HepG2 (cell line): ENCODE data around the gene TCEAL8. TPM values are rescaled to one million over a fixed set of nuclear protein-coding genes. Genes with fewer than 3 reads are reported as not detected.
A peak's percentile ranks its signal among the peaks of the same experiment; 100 is the strongest.

Experiments
- ATAC-seq: fragments of 200-7000 bp; cut with Tn5 transposase; 3 replicates; pipeline ENCODE4 v1.9.1; 2020; ENCODE audit warnings: mild to moderate bottlenecking, moderate library complexity
- BruUV-seq: library from RNA; stranded (reverse); fragments of 400-500 nt; replicated peaks from 2 replicates; lab custom pipeline; 2021; lab: Mats Ljungman, UMichigan
- CTCF ChIA-PET: fragments of 300-600 bp; formaldehyde crosslinking; extraction: SDS; loops from one replicate; lab custom pipeline; 2021; ENCODE audit warnings: low total read pairs, inconsistent platforms, low intra/inter-chr PET ratio; lab: Yijun Ruan, JAX
- POLR2A ChIA-PET: fragments of 350-600 bp; sonication (Branson Sonifier 250); formaldehyde crosslinking; loops from one replicate; lab custom pipeline; 2020; ENCODE audit warnings: antibody characterized with exemption, inconsistent platforms; lab: Yijun Ruan, JAX
- DNase-seq: peaks from one replicate; pipeline ENCODE4 v3.0.0-alpha.2; 2015; ENCODE audit warnings: low spot score
- FAIRE-seq: peaks from 3 replicates; lab custom pipeline; 2011; peaks lifted over from hg19 to GRCh38; lab: Jason Lieb, UNC
- H2AFZ ChIP-seq: one replicate; pipeline ENCODE4 v1.6.1; 2011; ENCODE audit warnings: low read length, inconsistent platforms
- H3K27ac ChIP-seq: fragments of 300-600 bp; 3 replicates; pipeline ENCODE4 v1.8.0; 2011; ENCODE audit warnings: mixed run types, mild to moderate bottlenecking, mixed read lengths, low read length, inconsistent platforms; ENCODE audit not compliant: insufficient read depth; ENCODE audit errors: extremely low read length
- H3K27me3 ChIP-seq, 2 experiments: fragments of 200-600 bp in 1 of 2; 2 replicates in 1 of 2; 3 replicates in 1 of 2; pipeline versions ENCODE4 v1.6.0 to v1.8.0; 2011; ENCODE audit warnings: low read length in 2 of 2, mild to moderate bottlenecking in 2 of 2, moderate library complexity in 2 of 2, inconsistent platforms in 1 of 2; ENCODE audit not compliant: insufficient read depth in 2 of 2, control insufficient read depth in 1 of 2
- H3K36me3 ChIP-seq, 2 experiments: fragments of 200-600 bp in 1 of 2; replicated peaks in 1 of 2; 2 replicates in 1 of 2; 3 replicates in 1 of 2; pipeline versions ENCODE4 v1.5.1 to v1.8.0; 2011; ENCODE audit warnings: low read length in 2 of 2, inconsistent platforms in 1 of 2; ENCODE audit not compliant: insufficient read depth in 2 of 2, control insufficient read depth in 1 of 2
- H3K4me1 ChIP-seq: 2 replicates; pipeline ENCODE4 v1.5.1; 2012; ENCODE audit warnings: low read length, inconsistent platforms; ENCODE audit not compliant: insufficient read depth
- H3K4me2 ChIP-seq: 2 replicates; pipeline ENCODE4 v1.6.0; 2011; ENCODE audit warnings: low read depth, low read length, inconsistent platforms
- H3K4me3 ChIP-seq, 3 experiments: fragments of 200-600 bp in 1 of 3; sonication (generic), shearing (Covaris generic) in 1 of 3; replicated peaks in 1 of 3; 2 replicates each; pipeline ENCODE4 v1.5.1; 2011 to 2016; ENCODE audit warnings: low read length in 3 of 3, inconsistent platforms in 2 of 3, low read depth in 2 of 3, mild to moderate bottlenecking in 2 of 3, control low read depth in 1 of 3, mixed read lengths in 1 of 3; ENCODE audit not compliant: insufficient read depth in 1 of 3
- H3K79me2 ChIP-seq: one replicate; pipeline ENCODE4 v1.6.1; 2011; ENCODE audit warnings: low read length, inconsistent platforms; ENCODE audit not compliant: insufficient read depth
- H3K9ac ChIP-seq: 2 replicates; pipeline ENCODE4 v1.6.0; 2011; ENCODE audit warnings: mild to moderate bottlenecking, low read depth, low read length, inconsistent platforms; ENCODE audit not compliant: insufficient read depth
- H3K9me3 ChIP-seq: 2 replicates; pipeline ENCODE4 v1.5.1; 2012; ENCODE audit warnings: mild to moderate bottlenecking, low read length
- H4K20me1 ChIP-seq: 2 replicates; pipeline ENCODE4 v1.6.0; 2011; ENCODE audit warnings: inconsistent platforms, mild to moderate bottlenecking, low read length, moderate library complexity; ENCODE audit not compliant: insufficient read depth
- ESRRA ChIP-seq: sonication (generic); formaldehyde crosslinking; IDR thresholded peaks from 2 replicates; pipeline ENCODE4 v1.5.1; 2020; ENCODE audit warnings: mild to moderate bottlenecking, low read depth, missing genetic modification reagents
- FOXM1 ChIP-seq: sonication (generic); formaldehyde crosslinking; IDR thresholded peaks from 2 replicates; pipeline ENCODE4 v1.5.0; 2020; ENCODE audit warnings: missing genetic modification reagents
- GABPB1 ChIP-seq: IDR thresholded peaks from 2 replicates; pipeline ENCODE4 v1.6.1; 2016; ENCODE audit warnings: mild to moderate bottlenecking, missing genetic modification reagents, moderate library complexity, missing compliant biosample characterization
- HDAC6 ChIP-seq: fragments of 200-600 bp; sonication (generic); IDR thresholded peaks from 2 replicates; pipeline ENCODE4 v1.7.0; 2017; ENCODE audit warnings: mild to moderate bottlenecking, antibody characterized with exemption, low read length, low read depth
- HNF4A ChIP-seq: sonication (generic); formaldehyde crosslinking; IDR thresholded peaks from 2 replicates; pipeline ENCODE4 v1.4.0; 2020; ENCODE audit warnings: missing genetic modification reagents
- PHF21A ChIP-seq: sonication (generic); formaldehyde crosslinking; IDR thresholded peaks from 2 replicates; pipeline ENCODE4 v1.5.0; 2020; ENCODE audit warnings: mild to moderate bottlenecking, missing genetic modification reagents
- SALL1 ChIP-seq: sonication (generic); formaldehyde crosslinking; IDR thresholded peaks from 2 replicates; pipeline ENCODE4 v1.8.0; 2022; ENCODE audit warnings: mild to moderate bottlenecking, missing genetic modification reagents
- YY1 ChIP-seq: IDR thresholded peaks from 2 replicates; pipeline ENCODE4 v1.6.1; 2011; ENCODE audit warnings: low read length, low read depth, moderate library complexity, mild to moderate bottlenecking; ENCODE audit not compliant: insufficient read depth, insufficient replicate concordance
- ZBTB7A ChIP-seq: sonication (generic); formaldehyde crosslinking; IDR thresholded peaks from 2 replicates; pipeline ENCODE4 v1.8.0; 2022; ENCODE audit warnings: mild to moderate bottlenecking, missing genetic modification reagents
- ZBTB7B ChIP-seq: sonication (generic); formaldehyde crosslinking; IDR thresholded peaks from 2 replicates; pipeline ENCODE4 v1.4.0; 2020; ENCODE audit warnings: missing genetic modification reagents
- ZNF281 ChIP-seq: sonication (generic); formaldehyde crosslinking; IDR thresholded peaks from 2 replicates; pipeline ENCODE4 v1.4.0; 2020; ENCODE audit warnings: missing genetic modification reagents, borderline replicate concordance
- ZNF550 ChIP-seq: sonication (generic); formaldehyde crosslinking; IDR thresholded peaks from 2 replicates; pipeline ENCODE4 v1.4.0; 2020; ENCODE audit warnings: mild to moderate bottlenecking, missing genetic modification reagents, borderline replicate concordance
- ZNF652 ChIP-seq: IDR thresholded peaks from 2 replicates; pipeline ENCODE4 v1.6.1; 2016; ENCODE audit warnings: low read depth, borderline replicate concordance
- ZNF687 ChIP-seq: sonication (generic); formaldehyde crosslinking; IDR thresholded peaks from 2 replicates; pipeline ENCODE4 v1.5.1; 2020; ENCODE audit warnings: mild to moderate bottlenecking, missing genetic modification reagents, moderate library complexity
- WGBS: methylation state at CpG from one replicate; pipeline ENCODE4 v1.1.6; 2017; ENCODE audit warnings: low lambda C conversion rate; 5-methylcytosine and 5-hydroxymethylcytosine counted together
- in situ Hi-C: cut with HindIII; loops from 2 replicates; pipeline ENCODE4 v1.10.0; 2017; ENCODE audit warnings: low pct_unique_long_range_greater_than_20kb; ENCODE audit not compliant: extremely low pct_ligation_motif_present
- intact Hi-C: fragments of 100-400 bp; cut with micrococcal nuclease; formaldehyde crosslinking; loops from one replicate; pipeline ENCODE4 v1.10.0; 2022; ENCODE audit not compliant: unreplicated experiment
- polyA plus RNA-seq, 8 experiments: library from polyadenylated mRNA; depleted of rRNA in 3 of 8; stranded (reverse) in 7 of 8; unstranded in 1 of 8; fragments of >200 nt; fragmentation: Illumina TruSeq in 4 of 8; extraction: Trizol in 4 of 8; gene quantifications; 2 replicates each; pipeline versions ENCODE4 v1.2.1 to v1.2.3, GENCODE V29; 2011 to 2016; ENCODE audit warnings: low read depth in 4 of 8, missing spikeins in 1 of 8, mixed read lengths in 1 of 8; ENCODE audit not compliant: insufficient read depth in 1 of 8
- total RNA-seq, 5 experiments: library from RNA; depleted of rRNA; stranded (reverse); fragments of >200 nt; fragmentation: Illumina TruSeq; extraction: Trizol; gene quantifications; 2 replicates each; pipeline ENCODE4 v1.2.3, GENCODE V29; 2016; ENCODE audit warnings: low read depth in 1 of 5

The TCEAL8 gene
- total and polyA plus RNA-seq, 2 of the 13 experiments (the other 11 are each of a cell fraction or from before 2014, with no cell fraction given), result 20.0 to 40.8 TPM

GRCh38 chrX:103256651-103257050 lies 1.7 kb upstream of the TCEAL8 start (continued):
- TF ChIP-seq HNF4A (CRISPR knock-in tag), result 0 out of 2 replicates have a peak, but pooled peaks have one; percentile 25
- TF ChIP-seq HDAC6, result no peak

GRCh38 chrX:103254171-103254824 lies 657 bp downstream of the TCEAL8 start:
- in situ Hi-C loops, result no loop called here
- H4K20me1 ChIP-seq, result no peaks in the 10 kb centered on the region
- peak overlapping the region; percentile 63 to 75 (median 68) for H3K4me3 ChIP-seq
- BruUV-seq, result no TSS peak
- no peaks in the 10 kb centered on the region for H3K9me3 ChIP-seq
- peak overlapping the region; percentile 82 for H3K4me2 ChIP-seq
- H3K36me3 ChIP-seq, result no peaks in the 10 kb centered on the region
- intact Hi-C loops, result no loop called here
- H2AFZ ChIP-seq, result peak overlapping the region; percentile 15
- H3K4me1 ChIP-seq, result peaks cover 49% of the 10 kb centered on the region
- H3K79me2 ChIP-seq, result no peaks in the 10 kb centered on the region
- POLR2A ChIA-PET, result no interaction called here
- whole genome bisulfite sequencing, result 14% methylated on average over 18 of the region's 22 CpGs
- FAIRE-seq (no peak), DNase-seq (peak; percentile 5), ATAC-seq (peak; percentile 36; the same call in 2 of the 3 replicates)
- H3K9ac ChIP-seq, result peak overlapping the region; percentile 77
- no peaks in the 10 kb centered on the region for H3K27me3 ChIP-seq
- peak overlapping the region; percentile 79 for H3K27ac ChIP-seq
- CTCF ChIA-PET, result no interaction called here
- peak; percentile 36 for TF ChIP-seq SALL1 (CRISPR knock-in tag)
- TF ChIP-seq ZNF281 (CRISPR knock-in tag), result peak; percentile 65
- TF ChIP-seq PHF21A (CRISPR knock-in tag), result peak; percentile 21; the same call in 1 of the 2 replicates
- TF ChIP-seq ZBTB7A (CRISPR knock-in tag), result peak; percentile 48; the same call in 1 of the 2 replicates
- no peak for TF ChIP-seq ZNF550 (CRISPR knock-in tag)
- TF ChIP-seq FOXM1 (CRISPR knock-in tag), result no peak
- peak; percentile 61; the same call in 1 of the 2 replicates for TF ChIP-seq ZNF652 (CRISPR knock-in tag)
- TF ChIP-seq ZNF687 (CRISPR knock-in tag), result peak; percentile 59
- TF ChIP-seq GABPB1 (CRISPR knock-in tag), result peak; percentile 58
- TF ChIP-seq ESRRA, result 0 out of 2 replicates have a peak, but pooled peaks have one; percentile 9
- TF ChIP-seq ZBTB7B (CRISPR knock-in tag), result 0 out of 2 replicates have a peak, but pooled peaks have one; percentile 33
- TF ChIP-seq YY1, result peak; percentile 50
